Smooth muscle cell (in vitro differentiated cells): ENCODE measurements around the gene USF2. TPM values are rescaled to one million over a fixed set of nuclear protein-coding genes. Genes with fewer than 3 reads are reported as not detected.

ENCODE experiments used
- DNase-seq: peaks from one replicate; lab custom pipeline; 2025; ENCODE audit not compliant: unreplicated experiment; lab: John Stamatoyannopoulos, UW
- H2AFZ ChIP-seq: fragments of 200-600 bp; sonication (generic); 2 replicates; pipeline ENCODE4 v1.6.0; 2016; ENCODE audit warnings: antibody characterized with exemption, low read depth, mild to moderate bottlenecking
- H3F3A ChIP-seq: fragments of 200-600 bp; sonication (generic); 2 replicates; pipeline ENCODE4 v1.6.0; 2017; ENCODE audit warnings: antibody characterized with exemption, low read depth
- H3K27ac ChIP-seq: fragments of 200-600 bp; sonication (generic); 2 replicates; pipeline ENCODE4 v1.5.1; 2016; ENCODE audit warnings: low read depth, mild to moderate bottlenecking
- H3K27me3 ChIP-seq: fragments of 200-600 bp; sonication (generic); 2 replicates; pipeline ENCODE4 v1.6.1; 2016; ENCODE audit warnings: low read depth, mild to moderate bottlenecking
- H3K36me3 ChIP-seq: fragments of 200-600 bp; sonication (generic); 2 replicates; pipeline ENCODE4 v1.5.1; 2016; ENCODE audit warnings: low read depth
- H3K4me1 ChIP-seq: fragments of 200-600 bp; sonication (generic); 2 replicates; pipeline ENCODE4 v1.5.1; 2016; ENCODE audit warnings: low read depth
- H3K4me2 ChIP-seq: fragments of 200-600 bp; sonication (generic); 2 replicates; pipeline ENCODE4 v1.6.0; 2016; ENCODE audit warnings: mild to moderate bottlenecking
- H3K4me3 ChIP-seq: fragments of 200-600 bp; sonication (generic); 2 replicates; pipeline ENCODE4 v1.5.1; 2016; ENCODE audit warnings: mild to moderate bottlenecking
- H3K79me2 ChIP-seq: fragments of 200-600 bp; sonication (generic); 2 replicates; pipeline ENCODE4 v1.6.0; 2016; ENCODE audit warnings: low read depth, mild to moderate bottlenecking
- H3K9ac ChIP-seq: fragments of 200-600 bp; sonication (generic); 2 replicates; pipeline ENCODE4 v1.6.0; 2016; ENCODE audit warnings: low read depth
- H3K9me3 ChIP-seq: fragments of 200-600 bp; sonication (generic); replicated peaks from 2 replicates; pipeline ENCODE4 v1.5.1; 2016; ENCODE audit warnings: low read depth
- H4K20me1 ChIP-seq: fragments of 200-600 bp; sonication (generic); 2 replicates; pipeline ENCODE4 v1.6.0; 2016; ENCODE audit warnings: low read depth
- CTCF ChIP-seq: fragments of 200-600 bp; sonication (generic); IDR thresholded peaks from 2 replicates; pipeline ENCODE4 v1.5.1; 2017; ENCODE audit warnings: borderline replicate concordance, mild to moderate bottlenecking, antibody characterized with exemption; ENCODE audit not compliant: insufficient read depth, poor library complexity, severe bottlenecking
- WGBS: methylation state at CpG from one replicate; pipeline ENCODE4 v1.1.7; 2016; ENCODE audit warnings: low lambda C conversion rate; 5-methylcytosine and 5-hydroxymethylcytosine counted together
- polyA plus RNA-seq: library from polyadenylated mRNA; unstranded; fragments of >200 nt; fragmentation: Nextera tagmentation; extraction: Ambion mirVana; gene quantifications from 2 replicates; pipeline ENCODE4 v1.2.1, GENCODE V29; 2016
- total RNA-seq: library from RNA; depleted of rRNA; stranded (reverse); fragments of >200 nt; gene quantifications from 2 replicates; pipeline ENCODE4 v1.2.3, GENCODE V29; 2014

USF2 gene
- total and polyA plus RNA-seq, 2 experiments from 2014 or later = 20.0 to 34.4 TPM

- H3K27me3 ChIP-seq = no peaks in the 10 kb centered on the region
- no peaks in the 10 kb centered on the region for H3K36me3 ChIP-seq
- H3K4me3 ChIP-seq = peak overlapping the region; percentile 90
- peaks cover 17% of the 10 kb centered on the region for H3F3A ChIP-seq
- H4K20me1 ChIP-seq = peaks cover 11% of the 10 kb centered on the region
- under 1% methylated on average over 47 of the region's 100 CpGs for WGBS
- TF ChIP-seq CTCF = no peak
- peak overlapping the region; percentile 71 for H3K27ac ChIP-seq
- peaks cover 3% of the 10 kb centered on the region for H3K4me1 ChIP-seq
- peak overlapping the region; percentile 86 for H3K9ac ChIP-seq
- peak; percentile 41 for DNase-seq
- no peaks in the 10 kb centered on the region for H3K9me3 ChIP-seq
- H2AFZ ChIP-seq = peak overlapping the region; percentile 90
- peak overlapping the region; percentile 100 for H3K4me2 ChIP-seq
- H3K79me2 ChIP-seq = peaks cover 8% of the 10 kb centered on the region
Observed at GRCh38 chr19:35267818-35268535, 785 bp upstream of the USF2 start.

- Histone ChIP-seq H3K4me2 (peak overlapping the region; percentile 90), H2AFZ (no peak overlapping the region)
Observed at GRCh38 chr19:35269438-35270117, 816 bp downstream of the USF2 start.

GRCh38 chr19:35270381-35270811 is 1.6 kb downstream of the USF2 start:
- 98% methylated on average over 16 of the region's 16 CpGs for WGBS
- no peak for DNase-seq
- peaks cover 8% of the 10 kb centered on the region for H3F3A ChIP-seq
- peaks cover 14% of the 10 kb centered on the region for H4K20me1 ChIP-seq
- H2AFZ ChIP-seq = no peak overlapping the region
- H3K4me1 ChIP-seq = peaks cover 3% of the 10 kb centered on the region
- H3K27me3 ChIP-seq = no peaks in the 10 kb centered on the region
- H3K27ac ChIP-seq = no peak overlapping the region
- no peaks in the 10 kb centered on the region for H3K9me3 ChIP-seq
- H3K4me3 ChIP-seq = no peak overlapping the region
- H3K36me3 ChIP-seq = no peaks in the 10 kb centered on the region
- H3K9ac ChIP-seq = no peak overlapping the region
- peak overlapping the region; percentile 90 for H3K4me2 ChIP-seq
- TF ChIP-seq CTCF = no peak
- peaks cover 8% of the 10 kb centered on the region for H3K79me2 ChIP-seq

More at GRCh38 chr19:35269438-35270117, 816 bp downstream of the USF2 start:
- no peak overlapping the region for H3K27ac ChIP-seq
- WGBS = 5% methylated on average over 32 of the region's 66 CpGs
- peaks cover 14% of the 10 kb centered on the region for H4K20me1 ChIP-seq
- no peaks in the 10 kb centered on the region for H3K9me3 ChIP-seq
- peaks cover 10% of the 10 kb centered on the region for H3F3A ChIP-seq
- H3K4me1 ChIP-seq = peaks cover 3% of the 10 kb centered on the region
- no peaks in the 10 kb centered on the region for H3K36me3 ChIP-seq
- no peaks in the 10 kb centered on the region for H3K27me3 ChIP-seq
- DNase-seq = peak; percentile 39
- H3K9ac ChIP-seq = no peak overlapping the region
- peak; percentile 59 for TF ChIP-seq CTCF
- H3K4me3 ChIP-seq = peak overlapping the region; percentile 69
- H3K79me2 ChIP-seq = peaks cover 8% of the 10 kb centered on the region
